PC-9 (cell line): ENCODE results near the gene RPL37A. TPM values are rescaled to one million over a fixed set of nuclear protein-coding genes. Genes with fewer than 3 reads are reported as not detected.

Source experiments
- Bru-seq: library from RNA; stranded (reverse); fragments of 400-500 nt; gene quantifications from one replicate; lab custom pipeline; 2021; lab: Mats Ljungman, UMichigan
- BruChase-seq, 2 experiments: library from RNA; stranded (reverse); fragments of 400-500 nt; gene quantifications; one replicate each; lab custom pipeline; 2021; lab: Mats Ljungman, UMichigan
- BruUV-seq: library from RNA; stranded (reverse); fragments of 400-500 nt; replicated peaks from 2 replicates; lab custom pipeline; 2021; lab: Mats Ljungman, UMichigan
- CTCF ChIA-PET: fragments of 300-600 bp; sonication (Branson Sonifier 250); formaldehyde crosslinking; loops from one replicate; lab custom pipeline; 2022; ENCODE audit warnings: antibody characterized with exemption; lab: Charles Lee
- POLR2A ChIA-PET: fragments of 300-600 bp; sonication (Branson Sonifier 250); formaldehyde crosslinking; loops from one replicate; lab custom pipeline; 2022; ENCODE audit warnings: antibody characterized with exemption; ENCODE audit not compliant: unreplicated experiment; lab: Charles Lee
- DNase-seq, 2 experiments: peaks; one replicate each; pipeline versions ENCODE4 v3.0.0 to v3.0.0-alpha.2; 2015 to 2022; ENCODE audit warnings: mixed read lengths in 1 of 2
- H2AFZ ChIP-seq: fragments of 200-600 bp; sonication (generic); 2 replicates; pipeline ENCODE4 v1.8.1; 2017; ENCODE audit warnings: antibody characterized with exemption
- H3F3A ChIP-seq: fragments of 200-600 bp; sonication (generic); 2 replicates; pipeline ENCODE4 v1.8.1; 2017; ENCODE audit warnings: antibody characterized with exemption, mild to moderate bottlenecking, low read depth; ENCODE audit not compliant: insufficient read depth
- H3K27ac ChIP-seq: fragments of 200-600 bp; sonication (generic); 2 replicates; pipeline ENCODE4 v1.6.1; 2016; ENCODE audit warnings: mixed run types
- H3K27me3 ChIP-seq: fragments of 200-600 bp; sonication (generic); 2 replicates; pipeline ENCODE4 v1.6.1; 2016; ENCODE audit warnings: low read depth, mixed run types; ENCODE audit not compliant: insufficient read depth
- H3K36me3 ChIP-seq: fragments of 200-600 bp; sonication (generic); 2 replicates; pipeline ENCODE4 v1.6.1; 2016; ENCODE audit warnings: low read depth, mixed run types
- H3K4me1 ChIP-seq: fragments of 200-600 bp; sonication (generic); replicated peaks from 2 replicates; pipeline ENCODE4 v1.6.1; 2016; ENCODE audit warnings: mixed run types; ENCODE audit not compliant: insufficient read depth
- H3K4me2 ChIP-seq: fragments of 200-600 bp; sonication (generic); 2 replicates; pipeline ENCODE4 v1.6.1; 2017; ENCODE audit warnings: mixed run types
- H3K4me3 ChIP-seq: fragments of 200-600 bp; sonication (generic); 2 replicates; pipeline ENCODE4 v1.6.1; 2016; ENCODE audit warnings: mixed run types
- H3K79me2 ChIP-seq: fragments of 200-600 bp; sonication (generic); 2 replicates; pipeline ENCODE4 v1.6.1; 2017; ENCODE audit warnings: low read depth, mixed run types
- H3K9me2 ChIP-seq: fragments of 200-600 bp; sonication (generic); 2 replicates; pipeline ENCODE4 v1.8.1; 2017; ENCODE audit warnings: mild to moderate bottlenecking; ENCODE audit not compliant: insufficient read depth
- H3K9me3 ChIP-seq: fragments of 200-600 bp; sonication (generic); 2 replicates; pipeline ENCODE4 v1.8.1; 2016; ENCODE audit warnings: low read depth; ENCODE audit not compliant: insufficient read depth
- H4K20me1 ChIP-seq: fragments of 200-600 bp; sonication (generic); 2 replicates; pipeline ENCODE4 v1.8.1; 2017; ENCODE audit not compliant: insufficient read depth
- CTCF ChIP-seq: fragments of 200-600 bp; sonication (generic); conservative IDR thresholded peaks from 2 replicates; pipeline ENCODE4 v1.6.1; 2017; ENCODE audit warnings: mixed run types, antibody characterized with exemption, mild to moderate bottlenecking, moderate library complexity
- EZH2 ChIP-seq: fragments of 200-600 bp; sonication (generic); IDR thresholded peaks from 2 replicates; pipeline ENCODE4 v1.8.0; 2017; ENCODE audit warnings: antibody characterized with exemption, low read depth
- intact Hi-C: fragments of 100-400 bp; cut with micrococcal nuclease; formaldehyde crosslinking; loops from one replicate; pipeline ENCODE4 v1.10.0; 2022; ENCODE audit not compliant: unreplicated experiment
- long read RNA-seq: library from polyadenylated mRNA; stranded (forward); transcript quantifications from one replicate; pipeline ENCODE4 v2.0.0, GENCODE V29; 2022
- total RNA-seq: library from RNA; stranded (reverse); gene quantifications from 2 replicates; pipeline ENCODE4 v1.2.3, GENCODE V29; 2021

The RPL37A gene
- total RNA-seq (2,248 and 2,378 TPM in 2 replicates), Bru-seq, nascent RNA (percentile 80 among the genes with signal in this experiment), BruChase-seq, experiment 1, labeled RNA remaining after a 2-hour chase (percentile 90 among the genes with signal in this experiment), BruChase-seq, experiment 2, labeled RNA remaining after a 6-hour chase (percentile 74 among the genes with signal in this experiment)
- long read RNA-seq, transcript RPL37A-210 (4 exons, 3,647 nt) = major isoform, 666 of 765 reads
- long read RNA-seq, transcript RPL37A-201 (3 exons, 742 nt) = minor isoform, 69 of 765 reads
- long read RNA-seq, partial matches to known transcripts = 14 of 765 reads
- long read RNA-seq, other reads (novel, unspliced or antisense) = 12 of 765 reads

GRCh38 chr2:216498379-216499352, at the start of gene RPL37A:
TSS of gene RPL37A (plus strand) at chr2:216498844. CDS start at chr2:216498875, 31 bp downstream.
- POLR2A ChIA-PET = interaction anchor here (0.5 to 1.0 kb wide), 14 partner anchors 8 to 481 kb away, joined by 3 to 22 read pairs (median 4); no protein-coding TSS in a partner anchor
- H3K9me3 ChIP-seq = no peaks in the 10 kb centered on the region
- H3K4me3 ChIP-seq = peak within 1 kb of the TSS; percentile 96
- peaks cover 53% of the 10 kb centered on the region for H3K79me2 ChIP-seq
- H4K20me1 ChIP-seq = peaks cover 33% of the 10 kb centered on the region
- peak within 1 kb of the TSS; percentile 99 for H3K4me2 ChIP-seq
- intact Hi-C loops = loop anchor here (1.0 to 10.0 kb wide), 3 partner anchors 86 to 386 kb away; partner anchors contain the start of gene SMARCAL1
- no peaks in the 10 kb centered on the region for H3K9me2 ChIP-seq
- TSS peak; percentile 53 for BruUV-seq
- H3F3A ChIP-seq = peaks cover 48% of the 10 kb centered on the region
- no peaks in the 10 kb centered on the region for H3K27me3 ChIP-seq
- peaks cover 30% of the 10 kb centered on the region for H3K4me1 ChIP-seq
- TF ChIP-seq EZH2 (no peak), CTCF (no peak)
- peak; percentile 86 to 88 for DNase-seq
- H3K36me3 ChIP-seq = peaks cover 47% of the 10 kb centered on the region
- H3K27ac ChIP-seq = peak within 1 kb of the TSS; percentile 86
- CTCF ChIA-PET = no interaction called here
- H2AFZ ChIP-seq = peak within 1 kb of the TSS; percentile 95

GRCh38 chr2:216450346-216450745, 48.3 kb upstream of the RPL37A start:
- ChIA-PET POLR2A (no interaction called here), CTCF (no interaction called here)
- Histone ChIP-seq H2AFZ (no peak overlapping the region), H3K9me2 (no peaks in the 10 kb centered on the region), H3K4me2 (no peak overlapping the region), H3K9me3 (no peaks in the 10 kb centered on the region), H4K20me1 (no peaks in the 10 kb centered on the region), H3K79me2 (no peaks in the 10 kb centered on the region), H3K4me1 (no peaks in the 10 kb centered on the region), H3F3A (no peaks in the 10 kb centered on the region), H3K36me3 (peaks cover 25% of the 10 kb centered on the region), H3K27ac (no peak overlapping the region), H3K4me3 (no peak overlapping the region), H3K27me3 (no peaks in the 10 kb centered on the region)
- intact Hi-C loops = no loop called here
- no TSS peak for BruUV-seq
- DNase-seq = no peak
- TF ChIP-seq CTCF (no peak), EZH2 (no peak)

- H3K4me3 ChIP-seq = no peak overlapping the region
- no peaks in the 10 kb centered on the region for H3K9me3 ChIP-seq
- no peaks in the 10 kb centered on the region for H3K79me2 ChIP-seq
- H3K9me2 ChIP-seq = no peaks in the 10 kb centered on the region
- no peaks in the 10 kb centered on the region for H3F3A ChIP-seq
- no peak overlapping the region for H2AFZ ChIP-seq
- no peak for DNase-seq
- H3K27me3 ChIP-seq = no peaks in the 10 kb centered on the region
- ChIA-PET CTCF (no interaction called here), POLR2A (no interaction called here)
- peaks cover 25% of the 10 kb centered on the region for H3K36me3 ChIP-seq
- H3K27ac ChIP-seq = no peak overlapping the region
- BruUV-seq = no TSS peak
- H4K20me1 ChIP-seq = no peaks in the 10 kb centered on the region
- TF ChIP-seq EZH2 = no peak
- H3K4me2 ChIP-seq = no peak overlapping the region
- no peaks in the 10 kb centered on the region for H3K4me1 ChIP-seq
- intact Hi-C loops = no loop called here
These were observed 47.9 kb upstream of the RPL37A start for GRCh38 chr2:216450784-216451183.
